ENCODE data around the gene RFWD3. TPM values are rescaled to one million over a fixed set of nuclear protein-coding genes. Genes with fewer than 3 reads are reported as not detected.

RFWD3 gene
- total RNA-seq, 2 donors from 2014 or later, result 12.3 to 13.2 TPM

GRCh38 chr16:74601126-74601871 lies 65.4 kb downstream of the RFWD3 start:
- intact Hi-C loops (cut with DNase I), result no loop called here
- DNase-seq (ENCODE audit: low spot score), result no peak

- no peak for DNase-seq (ENCODE audit: low spot score)
- intact Hi-C loops (cut with DNase I), result loop anchor here in 1 of 2 donors (5.0 kb wide), 1 partner anchor 444 kb away; no protein-coding TSS in a partner anchor
These were observed 70.1 kb downstream of the RFWD3 start for GRCh38 chr16:74596586-74596985.

GRCh38 chr16:74592847-74593246 lies 73.8 kb downstream of the RFWD3 start:
- no peak for DNase-seq (ENCODE audit: low spot score)
- intact Hi-C loops (cut with DNase I), result no loop called here

- no peak for DNase-seq (ENCODE audit: low spot score)
- intact Hi-C loops (cut with DNase I), result no loop called here
These were observed 74.6 kb downstream of the RFWD3 start for GRCh38 chr16:74591876-74592650.

GRCh38 chr16:74586948-74587347 lies 79.7 kb downstream of the RFWD3 start:
- DNase-seq (ENCODE audit: low spot score), result no peak
- intact Hi-C loops (cut with DNase I), result no loop called here

- DNase-seq (ENCODE audit: low spot score), result no peak
- intact Hi-C loops (cut with DNase I), result no loop called here
These were observed 80.7 kb downstream of the RFWD3 start for GRCh38 chr16:74585846-74586443.

- intact Hi-C loops (cut with DNase I), result no loop called here
- no peak for DNase-seq (ENCODE audit: low spot score)
These were observed 82.6 kb downstream of the RFWD3 start for GRCh38 chr16:74583926-74584666.

GRCh38 chr16:74582970-74583369 lies 83.7 kb downstream of the RFWD3 start:
- DNase-seq (ENCODE audit: low spot score), result no peak
- intact Hi-C loops (cut with DNase I), result no loop called here

- DNase-seq (ENCODE audit: low spot score), result no peak
- intact Hi-C loops (cut with DNase I), result no loop called here
These were observed 85.8 kb downstream of the RFWD3 start for GRCh38 chr16:74580833-74581232.

- intact Hi-C loops (cut with DNase I), result no loop called here
- no peak for DNase-seq (ENCODE audit: low spot score)
These were observed 87.8 kb downstream of the RFWD3 start for GRCh38 chr16:74578838-74579237.

GRCh38 chr16:74578433-74578832 lies 88.2 kb downstream of the RFWD3 start:
- intact Hi-C loops (cut with DNase I), result no loop called here
- no peak for DNase-seq (ENCODE audit: low spot score)

GRCh38 chr16:74577882-74578366 lies 88.8 kb downstream of the RFWD3 start:
- no peak for DNase-seq (ENCODE audit: low spot score)
- intact Hi-C loops (cut with DNase I), result no loop called here

- DNase-seq (ENCODE audit: low spot score), result no peak
- intact Hi-C loops (cut with DNase I), result no loop called here
These were observed 90.7 kb downstream of the RFWD3 start for GRCh38 chr16:74575807-74576643.

GRCh38 chr16:74575175-74575806 lies 91.4 kb downstream of the RFWD3 start:
- DNase-seq (ENCODE audit: low spot score), result no peak
- intact Hi-C loops (cut with DNase I), result no loop called here

- DNase-seq (ENCODE audit: low spot score), result no peak
- intact Hi-C loops (cut with DNase I), result no loop called here
These were observed 92.5 kb downstream of the RFWD3 start for GRCh38 chr16:74574146-74574545.

- DNase-seq (ENCODE audit: low spot score), result no peak
- intact Hi-C loops (cut with DNase I), result no loop called here
These were observed 93.1 kb downstream of the RFWD3 start for GRCh38 chr16:74573622-74574021.

All from posterior vena cava (tissue), 2 donors.